Stimulated activated naive CD8-positive, alpha-beta T cell treated with anti-CD3 and anti-CD28 coated beads, Interleukin-15, Interleukin-2, amounts not matched to agents 100 U/mL and 50 U/mL, for 24 hours (primary cell): ENCODE results near the gene DPH1.
"Not testable (repeated sequence)": the region's sequence is repeated elsewhere in the genome, so short reads cannot be mapped to it uniquely, and the experiment has no call there.

ENCODE experiments used
- ATAC-seq: fragments of 150-1000 bp; cut with Tn5 transposase; one replicate; pipeline ENCODE4 v1.10.0; 2021
- DNase-seq: peaks from one replicate; pipeline ENCODE4 v3.0.0; 2021

Gene DPH1

DNA sequence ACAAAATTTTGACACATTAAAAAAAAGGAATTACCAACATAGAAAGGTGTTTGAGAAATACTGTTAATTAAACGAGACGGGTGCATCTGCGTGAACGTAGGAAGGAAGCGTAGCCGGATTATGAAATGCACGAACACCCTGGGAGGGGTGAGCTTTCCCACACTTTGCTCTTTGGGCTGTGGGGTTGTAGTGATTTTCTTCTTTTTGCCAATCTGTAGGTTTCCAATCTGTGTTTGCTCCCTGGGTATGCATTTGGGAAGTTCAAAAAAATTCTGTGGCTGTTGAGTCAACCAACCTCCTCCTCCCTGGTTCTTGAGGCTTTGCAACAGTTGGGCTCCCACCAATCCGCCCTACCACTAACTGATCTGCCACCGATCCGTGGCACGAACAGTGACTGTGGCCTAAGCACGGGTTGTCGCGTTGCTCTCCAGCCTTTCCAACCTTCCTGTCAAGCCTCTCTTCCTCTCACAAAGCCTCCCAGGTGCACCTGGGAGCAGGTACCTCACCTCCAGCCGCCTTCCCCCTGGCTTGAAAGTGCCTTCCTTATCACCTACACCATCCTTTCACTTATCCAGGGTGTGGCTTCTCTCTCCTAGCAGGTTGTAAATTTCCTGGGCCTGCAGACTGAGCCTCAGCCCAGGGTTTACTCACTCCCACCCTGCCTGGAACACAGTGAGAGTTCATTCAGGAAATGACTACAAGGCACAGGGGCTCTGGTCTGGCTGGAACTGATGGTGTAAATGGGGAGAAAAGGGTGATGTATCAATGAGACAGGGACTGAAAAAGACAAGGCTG is 21.4 kb upstream of the DPH1 start:
- ATAC-seq (no peak), DNase-seq (no peak)

DNA sequence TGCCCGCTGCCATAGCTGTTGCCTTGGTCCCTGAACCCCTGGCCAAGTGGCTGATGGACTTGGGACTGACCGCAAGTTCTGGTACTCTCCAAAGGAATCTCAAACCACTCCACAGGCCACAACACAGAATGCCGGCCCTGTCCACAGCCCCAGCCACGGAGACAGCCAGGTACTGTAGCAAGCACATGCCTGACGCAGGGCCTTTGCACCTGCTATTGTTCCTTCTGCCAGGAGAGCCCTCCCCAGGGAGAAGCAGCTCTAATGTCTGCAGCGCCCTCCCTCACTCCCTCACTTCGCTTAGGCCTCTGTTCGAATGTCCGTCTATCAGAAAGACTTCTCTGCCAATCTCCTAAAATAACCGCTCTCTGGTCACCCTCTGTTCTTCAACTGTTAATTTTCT is 20.2 kb upstream of the DPH1 start:
- DNase-seq (no peak), ATAC-seq (no peak)

DNA sequence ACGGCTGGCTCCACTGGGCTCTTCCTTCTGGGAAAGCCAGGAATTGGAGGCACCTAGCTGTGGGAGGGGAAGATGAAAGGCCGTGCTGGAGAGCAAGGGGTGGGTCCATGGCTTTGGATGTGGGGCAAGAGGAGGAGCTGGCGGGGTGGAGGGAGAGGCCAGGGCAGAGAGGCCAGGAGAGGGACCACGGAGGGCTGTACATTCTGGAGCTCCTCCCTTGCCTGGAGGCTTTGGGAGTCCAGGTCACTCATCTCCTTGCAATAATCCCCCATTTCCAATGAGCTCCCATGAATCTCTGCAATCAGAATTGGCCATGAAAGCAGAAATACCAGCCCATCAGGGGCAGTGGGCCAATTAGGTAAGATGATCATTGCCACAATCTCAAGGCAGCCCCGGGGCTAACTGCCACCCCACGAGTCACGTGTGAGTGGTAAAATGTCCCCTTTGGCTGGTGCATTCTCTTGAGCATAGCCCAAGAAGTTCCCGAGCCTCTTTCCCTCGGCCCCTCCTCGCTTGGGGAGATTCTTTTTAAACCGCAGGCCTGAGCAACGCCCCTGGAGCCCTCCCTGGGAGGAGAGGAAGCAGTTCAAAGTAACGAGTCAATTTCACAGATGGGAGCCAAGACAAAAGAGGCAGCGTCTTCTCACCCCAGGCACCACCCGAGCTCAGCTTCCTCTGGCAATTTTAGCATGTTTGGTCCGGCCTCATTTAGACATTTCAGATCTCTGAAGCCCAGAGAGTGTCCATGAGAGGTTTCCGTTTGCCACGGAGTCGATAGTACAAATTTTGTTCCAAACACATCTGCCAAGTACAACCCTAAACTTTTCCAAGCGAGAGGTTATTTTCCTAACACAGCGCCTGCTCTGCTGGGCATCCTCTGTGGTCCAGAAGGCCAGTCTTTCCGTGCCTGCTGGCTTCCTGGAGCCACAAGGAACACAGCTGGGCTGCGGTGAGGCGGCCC is 18.3 kb upstream of the DPH1 start:
- ATAC-seq, result no peak
- no peak for DNase-seq

DNA sequence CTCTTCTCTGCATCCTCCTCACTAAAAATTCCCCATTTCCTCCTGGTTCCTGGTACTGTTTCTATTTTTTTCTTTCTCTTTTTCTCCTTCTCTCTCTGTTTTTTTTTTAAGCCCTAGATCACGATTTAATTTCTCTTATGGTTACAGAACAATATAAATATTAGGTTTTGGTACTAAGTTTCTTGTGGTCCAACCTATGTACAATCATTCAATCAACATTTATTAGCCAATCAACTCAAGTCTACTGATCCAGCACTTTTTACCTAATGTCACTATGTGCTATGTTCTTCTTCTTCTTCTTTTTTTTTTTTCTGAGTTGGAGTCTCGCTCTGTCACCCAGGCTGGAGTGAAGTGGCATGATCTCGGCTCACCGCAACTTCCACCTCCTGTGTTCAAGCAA is 17.5 kb upstream of the DPH1 start:
- DNase-seq, result no peak
- no peak for ATAC-seq

- ATAC-seq, DNase-seq: not testable (repeated sequence)
Observed at GRCh38 chr17:2013220-2013993, 16.5 kb upstream of the DPH1 start.

DNA sequence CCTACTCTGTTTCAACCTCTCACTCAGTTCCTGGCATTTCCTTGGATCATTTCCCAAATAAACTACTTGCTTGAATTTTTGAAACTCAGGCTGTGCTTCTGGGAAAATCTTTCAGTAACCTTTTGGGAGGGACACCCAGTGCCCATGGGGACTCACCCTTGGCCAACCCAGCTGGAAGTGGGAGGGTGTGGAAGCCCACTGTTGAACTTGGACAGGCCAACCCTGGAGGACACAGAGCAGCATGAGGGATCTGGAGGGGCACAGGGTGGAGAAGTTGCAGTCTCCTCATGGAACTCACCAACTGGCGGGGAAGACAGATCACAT is 16.0 kb upstream of the DPH1 start:
- DNase-seq (no peak), ATAC-seq (no peak)

- no peak for DNase-seq
- no peak for ATAC-seq
Observed at GRCh38 chr17:2015314-2015713, 14.6 kb upstream of the DPH1 start.

- DNase-seq (no peak), ATAC-seq (no peak)
Observed at GRCh38 chr17:2016494-2016893, 13.5 kb upstream of the DPH1 start.

DNA sequence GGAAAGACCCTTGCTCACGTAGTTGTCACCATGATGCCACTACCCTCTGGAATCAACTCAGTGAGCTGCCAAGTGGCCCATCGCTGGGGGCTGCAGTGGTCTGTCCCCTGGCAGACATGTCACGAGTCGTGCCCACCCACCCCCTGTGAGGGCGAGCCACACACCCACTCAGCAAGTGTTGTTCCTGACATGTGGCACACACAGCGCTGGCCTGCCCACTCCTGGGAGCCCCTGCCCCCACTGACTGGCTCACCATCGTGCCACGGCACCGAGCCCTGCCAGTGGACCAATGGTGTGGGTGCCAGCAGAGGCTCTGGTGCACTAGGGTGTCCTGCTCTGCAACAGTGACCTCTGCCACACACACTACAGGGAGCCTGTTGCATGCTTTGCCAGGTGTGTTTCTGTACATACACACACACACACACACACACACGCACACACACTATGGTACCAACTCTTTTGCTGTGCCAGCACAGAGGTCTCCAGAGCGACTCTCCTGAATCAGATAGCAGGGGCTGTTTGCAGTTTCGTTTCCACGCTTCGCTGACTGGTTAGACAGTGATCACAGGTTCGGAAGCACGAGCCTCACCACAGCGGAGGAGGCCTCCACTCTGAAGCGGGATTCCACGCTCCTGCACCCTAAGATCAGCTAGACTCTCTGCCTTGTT is 12.5 kb upstream of the DPH1 start:
- ATAC-seq, result no peak
- DNase-seq, result no peak

GRCh38 chr17:2018716-2019510 is 11.0 kb upstream of the DPH1 start:
- ATAC-seq (no peak), DNase-seq (no peak)

- no peak for DNase-seq
- ATAC-seq, result no peak
Observed at GRCh38 chr17:2019723-2020122, 10.2 kb upstream of the DPH1 start.

DNA sequence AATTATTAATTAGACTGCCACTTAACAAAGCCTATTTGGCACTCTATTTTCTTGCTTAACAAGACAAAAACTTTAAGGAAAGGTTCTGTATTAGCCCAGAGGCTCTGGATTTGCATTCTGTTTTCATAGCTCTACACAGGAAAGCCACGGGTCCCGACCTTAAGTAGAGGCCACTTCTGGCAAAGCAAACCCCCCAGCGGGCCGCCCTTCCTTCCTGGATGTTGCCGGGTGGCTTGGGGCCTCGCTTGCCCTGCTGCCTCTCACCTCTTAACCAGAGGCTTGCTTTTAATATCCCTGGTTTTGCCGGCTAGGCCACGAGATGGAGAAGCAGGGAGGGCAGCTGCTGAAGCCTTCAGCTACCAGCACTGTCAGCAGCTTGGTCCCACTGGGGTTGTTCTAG is 9.2 kb upstream of the DPH1 start:
- ATAC-seq, result no peak
- DNase-seq, result no peak

DNA sequence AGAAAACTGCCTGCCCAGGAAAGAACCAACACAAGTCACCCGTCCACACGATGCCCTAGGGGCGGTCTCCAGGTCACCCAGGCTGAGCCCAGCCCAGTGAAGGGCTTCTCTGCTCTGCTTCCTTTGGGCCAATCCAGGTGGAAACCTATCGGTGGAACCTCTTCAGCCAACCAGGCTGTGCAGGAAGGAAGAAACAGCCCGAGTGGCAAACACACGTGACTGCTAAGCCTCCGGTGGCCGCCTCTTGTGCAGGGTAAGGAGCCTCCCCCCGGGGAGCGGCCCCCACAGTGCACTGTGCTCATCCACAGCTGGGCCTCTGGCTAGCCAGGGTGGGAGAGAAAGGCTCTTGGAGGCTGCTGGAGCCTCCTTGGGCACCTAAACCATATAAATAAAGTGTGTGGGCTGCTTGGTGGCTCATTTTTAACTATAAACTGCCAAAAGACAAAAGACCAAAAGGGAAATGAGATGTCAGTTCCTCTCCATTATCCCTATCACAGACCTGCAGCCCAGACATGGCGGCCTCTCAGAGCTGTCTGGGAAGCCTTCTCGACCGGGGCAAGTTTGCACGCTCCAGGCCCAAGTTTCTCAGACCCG is 7.2 kb upstream of the DPH1 start:
- ATAC-seq, result no peak
- DNase-seq, result no peak

GRCh38 chr17:2023256-2023655 is 6.7 kb upstream of the DPH1 start:
- DNase-seq (no peak), ATAC-seq (no peak)

DNA sequence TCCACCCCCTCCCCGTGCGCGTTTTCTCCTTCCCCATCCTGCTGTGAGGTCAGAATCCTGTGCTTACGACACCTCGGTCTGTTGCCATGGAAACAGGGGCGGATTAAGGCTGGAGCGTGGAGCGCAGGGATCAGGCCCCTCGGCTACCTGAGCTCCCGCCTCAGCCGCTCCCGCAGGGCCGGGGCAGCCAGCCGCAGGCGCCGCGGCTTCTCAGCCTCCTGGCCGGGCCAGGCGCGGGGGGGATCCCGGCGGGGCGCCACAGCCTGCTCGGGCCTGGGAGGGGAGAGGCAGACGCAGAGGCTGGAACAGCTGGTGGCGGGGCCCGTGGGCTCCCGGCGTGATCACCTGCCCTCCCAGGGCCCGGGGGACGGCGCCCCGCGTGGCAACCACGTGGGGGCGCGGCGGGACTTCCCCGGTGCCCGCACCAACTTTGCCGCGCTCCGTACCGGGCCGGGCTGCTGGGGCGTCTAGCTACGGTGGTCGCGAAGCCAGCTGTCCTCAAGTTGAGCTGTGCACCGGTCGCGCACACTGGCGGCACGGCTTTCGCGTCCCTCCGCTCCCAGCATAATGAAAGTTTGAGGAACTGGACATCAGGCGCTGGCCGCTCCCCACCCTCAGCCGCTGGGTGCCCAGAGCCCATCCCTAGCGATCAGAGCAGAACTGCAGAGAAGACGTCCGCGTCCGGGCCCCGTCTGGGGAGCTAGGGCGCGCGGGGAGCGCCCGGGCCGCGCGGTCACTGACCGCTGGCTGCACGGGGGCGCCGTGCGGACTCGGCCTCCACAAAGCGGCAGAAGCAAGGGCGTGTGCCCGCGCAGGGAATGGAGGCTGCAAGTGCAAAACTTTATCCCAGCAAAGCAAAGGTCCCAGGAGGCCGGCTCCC is 6.0 kb upstream of the DPH1 start:
- no peak for ATAC-seq
- DNase-seq, result no peak

DNA sequence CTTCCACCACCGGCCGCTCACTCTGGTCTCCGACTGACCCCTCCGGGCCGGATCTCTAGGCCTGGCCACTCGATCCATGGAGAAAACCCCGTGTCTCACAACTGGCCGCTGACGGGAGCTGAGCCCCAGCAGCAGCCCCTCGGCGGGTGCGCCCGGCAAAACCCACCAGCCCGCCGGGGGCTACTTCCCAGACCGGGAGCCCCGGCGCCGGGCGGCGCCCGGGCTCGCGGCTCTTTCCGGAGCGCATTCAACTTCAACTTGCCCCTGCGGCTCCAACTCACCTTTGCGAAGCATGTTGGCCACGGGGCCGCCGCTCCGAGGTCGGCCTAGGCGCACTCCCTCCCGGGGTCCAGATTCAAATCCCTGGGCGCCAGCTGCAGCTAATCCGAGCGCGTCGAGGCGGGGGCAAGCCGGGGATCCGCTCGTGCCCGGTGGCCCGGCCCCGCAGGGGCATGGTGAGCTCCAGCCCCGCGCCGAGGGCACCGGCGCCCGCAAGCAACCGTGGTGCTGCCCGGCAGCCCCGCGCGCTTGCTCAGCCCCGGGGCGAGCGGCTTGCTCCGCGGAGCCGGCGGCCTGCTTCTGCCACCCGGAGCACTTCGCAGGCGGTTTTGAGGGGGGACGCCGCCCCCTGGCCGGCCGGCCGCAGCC is 5.3 kb upstream of the DPH1 start:
- DNase-seq (no peak), ATAC-seq (no peak)

DNA sequence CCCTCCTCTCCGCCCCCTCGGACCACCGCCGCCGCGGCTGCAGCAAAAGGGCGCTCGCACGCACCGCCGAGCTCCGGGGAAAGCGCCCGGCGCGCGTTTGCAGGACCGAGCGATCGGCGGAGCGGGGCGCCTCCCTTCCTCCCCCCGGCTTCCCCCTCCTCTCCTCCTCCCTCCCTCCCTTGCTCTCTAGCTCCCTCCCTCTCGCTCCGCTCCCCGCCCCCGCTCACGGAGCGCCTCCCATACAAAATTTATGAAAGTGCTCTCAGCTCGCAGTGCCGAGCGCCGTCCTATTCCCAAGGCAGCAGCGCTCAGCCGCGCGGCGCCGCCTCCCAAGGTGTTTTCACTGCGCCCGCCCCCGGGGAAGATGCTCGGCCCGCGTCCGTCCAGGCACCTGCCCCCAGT is 4.7 kb upstream of the DPH1 start, which contains the start of gene RTN4RL1:
RTN4RL1 (minus strand) TSS at position 115 of the 402 bp plus-strand sequence. CDS start 469 bp downstream, outside the sequence.
- DNase-seq (peak; percentile 59), ATAC-seq (peak; percentile 2)

GRCh38 chr17:2025622-2026309 is 4.2 kb upstream of the DPH1 start:
- peak; percentile 51 for DNase-seq
- ATAC-seq, result no peak
